GM18951 (cell line): ENCODE results near the gene MLN.

Experiments
- POLR2A ChIP-seq: IDR thresholded peaks from 4 replicates; pipeline ENCODE4 v1.6.1; 2011; ENCODE audit warnings: mild to moderate bottlenecking; ENCODE audit not compliant: insufficient read length, insufficient read depth; ENCODE audit errors: extremely low read depth
- in situ Hi-C: fragments of 300-500 bp; cut with MboI; formaldehyde crosslinking; loops from one replicate; pipeline ENCODE4 v1.12.0; 2022; ENCODE audit warnings: low sequenced_read_pairs, mixed read lengths, inconsistent platforms; ENCODE audit not compliant: unreplicated experiment

Gene MLN

DNA sequence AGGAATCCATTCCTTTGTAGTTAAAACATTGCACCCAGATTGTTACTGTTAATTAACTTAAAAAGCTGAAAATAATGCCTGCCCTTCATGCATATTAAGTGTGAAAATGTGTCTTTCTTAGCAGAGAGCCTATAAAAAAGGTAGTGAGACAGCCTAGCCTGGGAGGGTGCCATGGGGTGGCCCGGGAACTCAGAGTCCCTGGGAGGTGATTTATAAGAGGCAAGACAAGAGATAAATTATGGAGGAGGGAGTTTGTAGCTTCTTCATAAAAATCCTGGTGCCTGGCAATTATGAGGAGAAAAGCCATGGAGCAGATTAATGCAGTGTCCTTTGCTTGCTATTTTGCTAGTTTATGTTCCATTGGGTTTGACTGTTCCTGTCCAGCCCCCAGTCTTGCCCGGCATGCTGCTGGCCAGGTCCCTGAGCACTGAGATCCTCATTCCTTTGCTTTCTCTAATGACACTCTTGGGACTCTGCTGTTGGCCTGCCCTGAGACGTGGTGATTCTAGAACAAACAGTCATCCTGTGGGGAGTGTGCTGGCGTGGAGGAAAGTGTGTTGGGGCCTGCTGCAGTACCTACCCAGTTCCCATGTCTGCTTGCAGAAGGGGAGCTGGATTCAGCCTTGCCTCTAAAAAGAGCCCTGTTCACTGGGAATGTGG lies 4.2 kb downstream of the MLN start:
- TF ChIP-seq POLR2A, result no peak
- in situ Hi-C loops, result no loop called here

DNA sequence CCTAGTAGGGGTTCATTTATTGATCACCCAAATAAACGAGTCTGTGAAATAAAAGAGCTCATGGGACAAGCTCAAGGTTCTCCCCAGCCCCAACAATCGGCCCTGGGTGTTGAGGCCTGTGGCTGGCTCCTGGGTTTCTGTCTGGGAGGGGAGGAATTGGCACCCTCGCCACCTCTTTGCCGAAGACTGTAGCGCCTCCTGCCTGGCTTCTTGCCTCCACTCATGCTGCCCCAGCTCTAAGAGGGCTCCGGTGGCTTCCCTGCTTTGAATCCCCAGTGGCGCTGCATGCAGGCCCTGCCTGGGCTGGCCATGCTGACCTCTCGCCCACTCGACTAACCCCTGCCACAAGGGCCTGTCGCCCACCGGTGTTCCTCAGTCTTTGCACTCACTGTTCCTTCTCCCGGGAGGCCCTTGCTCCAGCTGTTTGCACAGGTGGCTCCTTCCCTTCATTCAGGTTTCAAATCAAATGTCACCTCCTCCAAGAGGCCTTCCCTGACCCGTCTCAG lies 5.4 kb downstream of the MLN start:
- in situ Hi-C loops, result no loop called here

DNA sequence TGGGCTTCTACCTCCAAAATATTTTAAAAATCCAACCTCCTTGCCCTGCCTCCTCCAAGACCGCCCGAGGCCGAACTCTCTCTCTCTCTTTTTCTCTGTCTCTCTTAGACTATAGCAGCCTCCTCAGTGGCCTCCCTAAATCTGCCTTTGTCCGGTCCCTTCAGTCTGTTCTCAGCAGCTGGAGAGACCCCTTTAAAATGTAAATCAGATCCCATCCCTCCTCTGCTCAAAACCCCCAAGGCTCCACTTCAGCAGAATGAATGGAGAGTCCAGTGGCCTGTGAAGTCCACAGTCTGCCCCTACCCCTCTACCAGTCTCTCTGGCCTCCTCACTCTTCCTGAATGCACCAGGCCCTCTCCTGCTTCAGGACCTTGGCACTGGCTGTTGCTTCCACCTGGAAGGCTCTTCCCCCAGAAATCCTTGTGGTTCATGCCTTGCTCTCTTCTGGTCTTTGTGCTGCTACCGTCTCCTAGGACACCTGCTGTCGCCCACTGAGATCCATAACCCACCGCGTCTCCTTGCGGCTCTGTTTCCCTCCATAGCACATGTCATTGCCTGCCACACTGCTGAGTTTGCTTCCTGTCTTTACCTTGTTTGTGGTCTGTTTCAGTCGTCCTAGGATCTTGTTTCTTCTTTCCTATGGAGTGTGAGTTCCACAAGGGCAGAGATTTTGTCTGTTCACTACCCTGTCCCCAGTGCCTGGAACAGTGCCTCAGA lies 6.0 kb downstream of the MLN start:
- in situ Hi-C loops, result no loop called here
- TF ChIP-seq POLR2A, result no peak

More for the DNA sequence above, 5.4 kb downstream of the MLN start:
- TF ChIP-seq POLR2A, result no peak

DNA sequence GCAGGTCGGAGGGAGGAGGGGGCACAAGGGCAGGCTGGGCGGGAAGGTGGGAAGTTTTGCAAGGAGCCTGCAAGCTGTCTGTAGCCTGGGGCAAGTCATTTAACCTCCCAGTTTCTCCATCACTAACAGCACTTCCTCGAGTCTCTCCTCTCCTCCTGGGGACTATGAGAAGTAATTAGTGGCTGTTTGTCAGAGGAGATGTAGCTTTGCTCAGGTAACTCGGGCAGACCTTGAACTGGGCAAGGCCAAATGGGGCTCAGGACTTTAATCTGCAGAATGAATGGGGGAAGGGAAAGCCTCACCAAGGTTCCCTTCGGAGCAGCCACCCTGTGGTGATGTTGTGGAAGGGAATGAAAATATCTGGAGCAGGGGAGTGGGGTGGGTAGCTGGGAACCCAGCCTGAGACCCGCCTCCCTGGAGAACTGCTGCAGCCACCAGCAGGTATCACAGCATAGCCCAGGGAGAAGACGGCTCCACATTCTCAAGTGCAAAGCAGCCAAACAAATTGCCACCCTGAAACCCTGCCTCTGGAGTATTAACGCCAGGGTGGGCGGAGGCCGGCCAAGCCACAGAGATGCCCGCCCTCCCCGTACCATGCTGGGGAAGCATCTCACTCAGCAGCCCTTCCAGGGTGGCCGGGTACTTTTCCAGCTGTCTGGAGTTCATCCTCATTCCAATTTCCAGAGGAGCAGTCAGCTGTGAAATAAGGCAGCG lies 8.7 kb downstream of the MLN start:
- in situ Hi-C loops, result no loop called here
- TF ChIP-seq POLR2A, result no peak

- TF ChIP-seq POLR2A, result no peak
- in situ Hi-C loops, result no loop called here
Measured at GRCh38 chr6:33792981-33793380, 10.8 kb downstream of the MLN start.

DNA sequence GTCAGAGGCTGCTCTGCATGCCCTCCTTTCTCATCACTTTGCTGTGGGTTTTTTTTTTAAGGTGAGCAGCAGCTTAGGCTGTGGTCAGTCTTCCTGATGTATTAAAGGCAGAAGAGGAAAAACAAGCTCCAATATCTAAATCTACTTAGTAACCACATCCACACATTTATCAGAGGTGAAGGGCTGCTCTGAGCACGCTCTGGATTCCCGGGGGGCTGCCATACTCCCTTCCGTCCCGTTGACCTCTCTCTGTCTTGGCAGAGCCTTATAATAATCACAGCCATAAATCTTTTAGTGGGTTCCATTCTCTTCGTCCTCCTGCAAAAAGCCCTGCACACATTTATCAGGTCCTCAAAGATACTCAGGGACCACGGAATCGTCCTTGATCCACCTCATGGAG lies 12.2 kb downstream of the MLN start:
- no peak for TF ChIP-seq POLR2A

DNA sequence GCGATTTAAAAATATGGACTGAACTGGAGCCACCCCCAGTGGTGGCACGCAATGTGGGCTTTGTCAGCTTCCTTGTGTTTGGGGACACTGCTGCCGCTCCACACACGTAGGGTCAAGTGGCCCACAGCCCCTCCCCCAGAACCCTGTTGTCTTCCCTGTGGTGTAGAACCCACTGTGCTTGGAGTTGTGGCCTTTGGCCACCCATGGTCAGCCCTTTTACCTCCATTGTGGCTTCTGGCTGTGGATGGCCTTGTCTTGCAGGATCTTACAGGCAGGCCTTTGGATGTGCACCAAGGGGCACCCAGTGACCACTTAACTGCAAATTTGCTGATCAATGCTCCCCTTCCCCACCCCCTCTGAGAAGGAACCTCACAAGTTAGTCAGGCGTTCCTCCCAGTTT lies 12.9 kb downstream of the MLN start:
- no peak for TF ChIP-seq POLR2A
- in situ Hi-C loops, result no loop called here

More for the DNA sequence above, 12.2 kb downstream of the MLN start:
- in situ Hi-C loops, result no loop called here

GRCh38 chr6:33790379-33790778 lies 13.4 kb downstream of the MLN start:
- in situ Hi-C loops, result no loop called here
- no peak for TF ChIP-seq POLR2A

DNA sequence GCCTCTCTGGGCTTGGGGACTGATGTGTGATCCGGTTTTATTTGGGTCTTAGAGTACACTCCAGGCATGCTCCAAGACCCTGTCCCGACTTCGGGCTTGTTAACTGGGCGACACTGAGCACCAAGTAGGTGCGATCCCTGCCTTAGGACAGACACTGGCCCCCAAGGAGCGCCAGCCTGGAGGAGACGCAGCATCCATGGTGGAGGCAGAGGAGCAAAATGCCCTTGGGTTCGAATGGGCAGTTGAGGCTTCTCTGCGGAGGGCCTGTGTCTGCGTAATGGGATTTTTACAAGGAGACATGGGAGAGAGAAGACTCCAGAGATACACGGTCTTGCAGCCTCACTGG lies 14.3 kb downstream of the MLN start:
- in situ Hi-C loops, result no loop called here
- TF ChIP-seq POLR2A, result no peak

DNA sequence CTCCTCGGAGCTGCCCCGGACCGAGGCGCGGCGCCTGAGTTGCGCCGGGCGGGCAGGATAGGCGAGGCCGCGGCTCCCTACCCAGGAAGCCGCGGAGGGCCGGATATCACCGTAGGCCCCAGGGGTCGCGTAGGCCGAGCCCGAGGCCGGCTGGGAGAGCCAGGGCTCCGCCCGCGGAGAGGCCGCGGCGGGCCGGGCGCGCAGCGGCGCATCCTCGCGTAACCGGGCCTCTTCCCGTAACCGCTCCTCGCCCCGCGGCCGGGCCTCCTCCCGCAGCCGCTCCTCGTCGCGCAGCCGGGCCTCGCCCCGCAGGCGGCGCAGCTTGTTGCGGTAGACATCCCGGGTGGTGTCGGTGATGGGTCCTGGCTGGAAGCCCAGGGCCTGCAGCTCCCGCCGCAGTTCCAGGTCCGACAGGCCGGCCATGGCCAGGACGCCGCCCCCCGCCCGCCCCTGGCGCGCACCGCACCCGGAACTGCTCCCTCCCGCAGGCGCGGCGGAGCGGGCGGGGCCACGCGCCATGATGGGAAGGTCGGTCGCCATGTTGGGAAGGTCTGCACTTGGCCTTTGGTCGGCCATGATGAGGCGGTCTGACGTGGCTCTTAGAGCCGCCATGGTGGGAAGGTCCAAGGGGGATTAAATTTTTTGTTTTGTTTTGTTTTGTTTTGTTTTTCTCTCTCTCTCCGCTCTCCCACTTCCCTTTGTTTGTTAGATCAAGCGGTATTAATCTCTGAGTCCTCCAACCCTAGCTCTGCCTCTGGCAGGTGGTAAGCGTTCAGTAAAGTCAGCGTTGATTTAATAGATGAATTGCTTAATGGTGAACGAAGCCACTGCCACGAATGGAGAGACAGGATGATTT lies 14.9 kb downstream of the MLN start, which contains the start of gene LEMD2:
Gene LEMD2 (minus strand): TSS at position 437 of the 856 bp plus-strand sequence. CDS start 14 bp downstream, at position 423.
- in situ Hi-C loops, result no loop called here

GRCh38 chr6:33787954-33788693 lies 15.7 kb downstream of the MLN start:
- in situ Hi-C loops, result no loop called here
- TF ChIP-seq POLR2A, result peak; percentile 54

More for the DNA sequence above, 14.9 kb downstream of the MLN start, which contains the start of gene LEMD2:
- TF ChIP-seq POLR2A, result peak; percentile 81

DNA sequence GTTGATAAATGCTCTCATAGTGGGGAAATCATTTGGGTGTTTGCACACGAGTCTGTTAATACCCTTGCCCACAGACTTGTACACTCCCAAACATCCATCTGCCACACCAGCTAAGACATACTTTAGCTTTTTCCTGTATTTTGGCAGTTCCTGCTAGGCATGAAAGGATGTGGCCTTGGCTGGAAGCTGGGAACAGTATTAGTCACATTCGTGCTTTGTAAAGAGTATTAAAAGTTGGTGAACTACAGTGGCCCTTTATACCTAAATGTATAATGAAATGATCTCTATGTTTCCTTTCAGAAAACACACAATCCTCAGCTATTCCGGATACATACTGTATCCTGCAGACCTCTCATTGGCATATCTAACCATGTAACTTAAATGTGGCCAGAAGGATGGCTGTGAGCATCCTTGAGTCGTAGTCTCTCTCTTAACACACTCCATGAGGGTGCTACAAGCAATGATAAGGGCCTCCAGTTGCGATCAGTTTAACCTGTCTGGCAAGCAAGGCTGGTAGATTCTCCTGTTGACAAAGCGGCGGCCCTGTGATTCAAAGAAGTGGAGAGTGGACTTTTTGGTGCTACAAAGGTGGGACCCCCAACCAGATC lies 16.4 kb downstream of the MLN start:
- no peak for TF ChIP-seq POLR2A
- in situ Hi-C loops, result no loop called here
